Glomerular visceral epithelial cell (primary cell): ENCODE measurements around the gene NFE2L2.
"Not testable (repeated sequence)": the region's sequence is repeated elsewhere in the genome, so short reads cannot be mapped to it uniquely, and the experiment has no call there.

ENCODE experiments used
- DNase-seq: peaks from one replicate; pipeline ENCODE4 v3.0.0-alpha.2; 2016; ENCODE audit errors: extremely low spot score

Gene NFE2L2

DNA sequence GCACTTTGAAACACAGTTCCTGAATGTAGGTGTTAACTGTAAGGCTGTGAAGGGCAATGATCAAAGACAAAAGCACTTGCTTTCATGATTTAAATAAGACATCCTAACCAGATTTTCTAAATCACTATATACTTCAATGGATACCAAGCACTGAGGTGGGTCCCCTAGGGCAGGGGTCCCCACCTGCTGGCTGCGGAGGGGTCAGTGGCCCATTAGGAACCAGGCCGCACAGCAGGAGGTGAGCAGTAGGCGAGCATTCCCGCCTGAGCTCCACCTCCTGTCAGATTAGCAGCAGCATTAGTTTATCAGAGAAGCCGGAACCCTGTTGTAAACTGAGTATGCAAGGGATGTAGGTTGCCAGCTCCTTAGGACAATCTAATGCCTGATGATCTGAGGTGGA is 7.1 kb downstream of the NFE2L2 start:
- no peak for DNase-seq

- no peak for DNase-seq
Measured at GRCh38 chr2:177256695-177257094, 7.8 kb downstream of the NFE2L2 start.

DNA sequence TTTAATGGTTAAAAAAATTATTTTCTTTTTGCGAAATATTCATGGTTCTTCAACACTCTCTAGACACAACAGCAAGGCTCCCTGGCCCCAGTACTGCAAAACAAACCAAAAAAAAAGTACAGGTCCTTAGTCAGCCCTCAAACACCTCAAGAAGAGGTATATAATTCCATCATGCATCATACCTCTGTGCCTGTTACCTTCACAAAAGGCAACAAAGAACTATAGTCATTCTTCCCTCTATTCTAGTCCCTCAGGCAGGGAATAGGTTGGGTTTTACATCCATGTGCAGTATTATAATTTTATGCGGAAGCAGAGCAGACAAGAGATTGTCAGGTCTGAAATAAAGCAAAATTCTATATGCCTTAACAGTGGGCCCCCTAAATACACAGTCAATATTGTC is 8.5 kb downstream of the NFE2L2 start:
- no peak for DNase-seq

- no peak for DNase-seq
Measured at GRCh38 chr2:177255227-177255601, 9.3 kb downstream of the NFE2L2 start.

DNA sequence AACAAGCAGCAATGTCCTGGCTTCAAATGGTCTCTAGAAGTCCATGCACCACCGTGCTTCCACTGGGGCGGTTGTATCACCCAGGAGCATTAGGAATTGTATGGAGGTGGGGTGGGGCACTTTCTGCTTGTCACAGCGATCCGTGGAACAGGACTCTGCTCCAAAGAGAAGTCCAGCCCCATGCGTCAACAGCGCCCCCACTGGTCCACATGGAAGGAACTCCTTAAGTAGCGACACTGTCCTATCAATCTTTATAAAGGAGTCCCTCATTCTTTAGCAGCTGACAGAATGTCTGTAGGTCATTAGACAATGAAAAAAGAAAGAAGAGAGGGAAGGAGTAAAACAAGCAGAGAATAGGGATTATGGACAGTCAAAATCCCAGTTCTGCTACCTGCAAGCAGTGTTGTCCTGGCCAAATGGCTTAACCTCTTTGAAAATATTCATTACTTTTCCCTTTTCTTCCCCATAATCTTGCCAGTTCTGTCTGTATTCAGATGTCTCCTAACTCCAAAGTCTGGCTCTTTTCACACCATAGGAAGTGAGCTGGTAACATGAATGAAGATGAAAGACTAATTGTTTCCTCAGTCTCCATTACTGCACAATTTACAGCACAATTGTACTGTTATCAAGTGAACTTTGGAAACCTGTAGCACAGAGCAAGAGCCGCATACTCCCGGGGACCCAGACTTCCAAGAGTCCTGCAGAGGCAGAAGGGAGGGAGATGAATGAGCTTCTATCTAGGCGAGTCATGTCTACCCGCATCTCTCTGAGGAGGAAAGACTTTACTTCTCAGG is 9.9 kb downstream of the NFE2L2 start:
- peak; percentile 61 for DNase-seq

GRCh38 chr2:177253704-177254103 is 10.8 kb downstream of the NFE2L2 start:
- DNase-seq = no peak

GRCh38 chr2:177252808-177253531 is 11.6 kb downstream of the NFE2L2 start:
- DNase-seq = no peak

DNA sequence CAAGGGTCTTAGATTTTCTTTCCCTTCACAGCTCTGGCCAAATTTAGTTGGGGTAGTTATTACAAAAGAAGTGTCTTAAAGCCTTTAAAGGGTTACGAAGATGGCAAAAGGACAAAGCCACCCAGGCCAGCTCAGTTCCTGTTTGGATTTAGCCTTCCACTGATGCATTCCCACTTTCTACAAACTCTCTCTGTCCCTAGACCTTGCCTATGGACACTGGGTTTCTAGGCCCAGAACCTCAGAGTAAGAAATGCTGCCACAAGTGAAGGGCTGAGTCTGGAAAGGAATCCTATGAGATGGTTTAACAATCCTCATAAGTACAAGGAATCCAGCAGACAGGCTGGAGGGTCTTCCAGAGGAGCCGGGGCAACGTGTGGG is 13.4 kb downstream of the NFE2L2 start:
- DNase-seq = no peak

DNA sequence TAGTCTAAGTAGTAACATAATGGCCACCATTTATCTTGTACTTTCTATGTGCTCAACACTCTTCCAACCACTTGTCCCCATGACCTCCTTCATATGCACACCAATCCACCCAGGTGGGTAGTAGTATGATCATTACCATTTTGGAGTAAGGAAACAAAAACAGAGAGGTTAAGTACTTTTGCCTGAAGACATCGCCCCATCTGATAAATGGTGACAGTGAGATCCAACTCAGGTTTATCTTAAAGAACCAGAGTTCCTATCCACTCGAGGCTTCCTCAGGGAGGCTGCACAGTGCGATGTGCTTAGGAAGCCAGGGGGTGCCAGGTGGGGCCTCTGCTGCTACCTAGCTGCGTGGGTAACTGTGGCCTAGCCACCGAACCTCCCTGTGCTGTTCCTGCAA is 14.1 kb downstream of the NFE2L2 start:
- no peak for DNase-seq

DNA sequence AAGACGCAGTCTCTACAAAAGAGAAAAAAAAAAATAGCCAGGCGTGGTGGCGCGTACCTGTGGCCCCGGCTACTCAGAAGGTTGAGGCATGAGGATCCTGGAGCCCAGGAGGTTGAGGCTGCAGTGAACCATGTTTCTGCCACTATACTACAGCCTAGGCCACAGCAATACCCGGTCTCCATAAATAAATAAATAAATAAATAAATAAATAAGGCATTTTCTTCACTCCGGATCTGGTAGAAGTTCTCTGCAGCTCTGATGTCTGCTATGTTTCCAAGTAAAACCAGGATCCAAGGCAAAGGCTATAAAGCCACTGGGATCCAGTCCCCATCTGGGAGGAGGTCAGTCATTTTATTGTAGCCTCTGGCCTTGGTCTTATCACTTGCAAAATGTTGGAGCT is 15.5 kb downstream of the NFE2L2 start:
- no peak for DNase-seq

DNA sequence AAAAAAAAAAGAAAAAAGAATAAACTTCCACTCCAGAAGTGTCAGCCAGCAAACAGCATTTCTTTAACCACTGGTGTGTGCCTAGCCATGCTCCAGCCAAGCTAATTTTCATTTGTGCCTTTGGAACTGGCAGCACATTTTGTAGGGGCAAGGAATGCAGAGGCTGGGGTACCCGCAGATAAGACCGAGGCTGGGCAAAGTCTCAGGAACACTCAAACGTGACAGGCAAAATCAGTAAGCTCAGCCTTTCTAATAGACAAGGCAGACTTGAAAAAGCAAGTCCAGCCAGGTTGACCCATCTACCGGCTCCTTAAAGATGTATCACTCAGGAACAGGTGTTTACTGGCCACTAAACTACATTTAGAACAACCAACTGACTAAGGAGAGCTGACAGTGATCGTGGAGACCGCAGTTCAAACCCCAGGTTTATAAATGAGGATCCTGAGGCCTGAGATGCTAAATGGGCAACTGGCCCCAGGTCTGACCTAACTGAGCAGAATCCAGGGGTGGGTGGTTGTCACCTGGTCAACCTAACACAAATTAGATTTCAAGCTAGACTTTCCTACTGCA is 16.7 kb downstream of the NFE2L2 start:
- DNase-seq = no peak

GRCh38 chr2:177246523-177247030 is 17.9 kb downstream of the NFE2L2 start:
- DNase-seq = not testable (repeated sequence)

- DNase-seq = no peak
Measured at GRCh38 chr2:177246000-177246399, 18.5 kb downstream of the NFE2L2 start.

DNA sequence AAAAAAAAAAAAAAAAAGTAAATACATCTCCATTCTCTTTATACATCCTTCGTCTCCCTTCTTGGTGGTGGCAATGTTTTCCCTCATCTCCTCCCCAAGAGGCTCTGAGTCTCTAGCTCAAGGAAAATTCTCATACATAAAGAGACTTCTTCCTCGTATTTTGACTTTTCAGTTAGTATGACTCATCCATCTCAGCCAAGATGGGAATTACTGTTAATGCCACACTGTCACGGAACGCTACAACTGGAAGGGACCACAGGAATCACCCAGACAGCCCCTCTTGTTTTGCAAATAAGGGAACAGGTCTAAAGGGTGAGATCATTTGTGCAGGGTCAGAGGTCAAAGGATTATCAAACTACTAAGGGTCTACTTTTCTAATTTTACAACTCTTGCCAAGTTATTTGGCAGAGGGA is 19.5 kb downstream of the NFE2L2 start:
- DNase-seq = peak; percentile 93

DNA sequence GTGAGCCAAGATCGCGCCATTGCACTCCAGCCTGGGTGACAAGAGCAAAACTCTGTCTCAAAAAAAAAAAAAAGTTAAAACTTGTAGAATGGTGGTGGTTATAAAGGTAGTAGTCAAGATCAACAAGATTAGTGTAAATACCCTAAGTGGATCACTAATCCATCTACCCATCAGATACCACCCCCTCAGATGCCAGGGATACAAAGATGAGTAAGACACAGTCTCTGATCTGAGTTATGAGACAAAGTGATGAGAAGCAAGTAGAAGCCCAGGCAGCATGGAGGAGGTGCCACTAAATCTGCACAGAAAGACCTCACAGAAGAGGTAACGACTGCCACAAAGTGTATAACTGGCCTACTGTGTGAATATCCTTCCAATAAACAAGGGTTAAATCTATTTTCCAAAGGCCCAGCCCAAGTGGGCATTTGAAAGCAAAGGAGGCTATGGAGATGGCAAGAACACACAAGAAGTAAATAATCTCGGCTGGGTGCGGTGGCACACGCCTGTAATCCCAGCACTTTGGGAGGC is 20.2 kb downstream of the NFE2L2 start:
- DNase-seq = no peak

DNA sequence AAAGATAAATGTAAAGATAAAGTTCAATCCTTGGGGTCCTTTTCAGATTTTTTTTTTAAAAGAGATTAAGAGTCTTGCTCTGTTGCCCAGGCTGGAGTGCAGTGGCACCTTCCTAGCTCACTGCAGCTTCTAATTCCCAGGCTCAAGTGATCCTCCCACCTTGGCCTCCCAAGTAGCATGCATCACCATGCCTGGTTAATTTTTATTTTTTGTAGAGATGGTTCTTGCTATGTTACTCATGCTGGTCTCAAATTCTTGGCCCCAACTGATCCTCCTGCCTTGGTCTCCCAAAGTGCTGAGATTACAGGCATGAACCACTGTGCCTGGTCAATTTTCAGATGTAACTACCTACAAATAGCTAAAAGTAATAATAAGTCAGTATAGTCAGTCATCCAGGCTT is 21.1 kb downstream of the NFE2L2 start:
- peak; percentile 66 for DNase-seq

DNA sequence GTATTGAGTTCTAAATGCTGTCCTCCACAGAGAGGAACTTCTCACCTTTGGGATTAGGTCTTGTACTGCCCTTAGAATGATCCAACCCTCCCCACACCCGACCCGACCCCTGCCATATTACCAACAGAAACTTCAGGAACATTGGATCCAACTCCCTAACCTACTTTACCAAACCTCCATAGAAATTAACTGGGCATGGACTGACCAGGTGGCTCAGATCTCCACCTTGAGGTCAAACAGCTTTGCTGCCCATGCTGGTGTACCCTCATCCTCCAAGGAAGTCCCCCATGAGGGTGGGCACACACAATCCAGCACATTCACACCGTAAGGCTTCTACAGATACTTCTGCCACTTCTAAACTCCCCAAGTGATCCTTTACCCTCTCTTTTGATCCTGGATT is 21.5 kb downstream of the NFE2L2 start:
- DNase-seq = no peak

DNA sequence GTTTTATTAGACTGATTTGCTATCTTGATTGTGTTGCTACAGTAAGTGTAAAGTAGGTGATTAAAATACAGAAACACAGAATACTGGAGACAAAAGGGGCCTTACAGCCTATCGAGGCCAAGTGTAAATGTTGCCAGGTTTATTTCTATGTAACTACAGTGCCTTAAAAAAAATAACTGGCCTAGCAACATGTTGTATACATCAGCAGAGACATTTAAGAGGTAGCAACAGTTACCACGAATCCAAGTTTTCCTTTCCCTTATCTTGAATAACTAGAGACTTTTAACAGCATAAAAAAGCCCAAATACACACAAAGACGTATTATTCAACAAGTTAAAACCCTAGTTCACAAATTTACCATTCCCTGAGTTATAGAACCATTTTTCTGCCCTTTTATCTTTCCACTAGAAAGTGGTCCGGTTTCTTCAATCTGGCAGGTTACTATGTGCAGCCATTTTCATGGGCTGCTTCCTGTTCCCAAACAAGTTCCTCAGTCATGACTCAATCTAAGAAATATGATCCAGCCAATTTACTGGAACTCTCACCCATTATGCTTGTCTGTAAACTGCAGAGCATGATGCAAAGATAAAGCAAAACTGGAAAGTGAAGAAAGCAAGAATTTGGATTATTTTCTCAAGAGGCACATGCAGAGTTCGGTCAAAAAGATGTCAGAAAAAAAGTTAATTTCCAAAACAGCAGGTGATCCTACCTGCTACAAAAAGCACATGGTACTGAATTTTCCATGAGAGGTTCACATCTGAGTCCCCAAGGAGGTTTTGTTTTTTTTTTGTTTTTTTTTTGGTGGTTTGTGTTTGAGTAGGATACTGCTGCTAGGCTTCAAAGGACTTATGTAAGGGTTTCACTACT is 22.2 kb downstream of the NFE2L2 start:
- DNase-seq = peak; percentile 85

- DNase-seq = no peak
Measured at GRCh38 chr2:177241711-177242120, 22.8 kb downstream of the NFE2L2 start.

GRCh38 chr2:177239932-177240630 is 24.4 kb downstream of the NFE2L2 start:
- DNase-seq = peak; percentile 68

DNA sequence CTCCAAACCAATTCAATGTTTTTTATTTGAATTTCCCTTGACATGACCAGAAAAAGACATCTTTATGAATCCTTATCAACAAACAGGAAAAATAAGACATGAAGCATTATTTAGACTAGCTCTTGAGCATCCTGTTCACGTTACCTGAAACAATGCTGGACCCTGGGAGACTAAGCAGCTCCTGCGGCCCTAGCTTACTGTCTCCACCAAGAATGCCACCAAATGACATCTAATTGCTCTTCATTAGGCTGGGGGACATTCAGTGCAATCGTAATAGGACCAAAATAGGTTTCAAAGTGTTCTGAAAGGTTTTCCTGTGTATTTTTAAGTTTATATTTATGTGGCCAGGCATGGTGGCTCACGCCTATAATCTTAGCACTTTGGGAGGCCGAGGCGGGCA is 25.5 kb downstream of the NFE2L2 start:
- DNase-seq = no peak
